GM10266 (cell line): Measurements from ENCODE around the gene EXOSC10.
"Not testable (repeated sequence)": the region's sequence is repeated elsewhere in the genome, so short reads cannot be mapped to it uniquely, and the experiment has no call there.

ENCODE experiments used
- DNase-seq: peaks from one replicate; pipeline ENCODE4 v3.0.0; 2012; ENCODE audit errors: extremely low spot score
- CTCF ChIP-seq: IDR thresholded peaks from 2 replicates; pipeline ENCODE4 v1.5.1; 2012; ENCODE audit warnings: mild to moderate bottlenecking, low read depth; ENCODE audit not compliant: control insufficient read depth, insufficient read depth; ENCODE audit errors: missing control alignments

EXOSC10 gene

GRCh38 chr1:11026903-11027302 lies 72.8 kb downstream of the EXOSC10 start:
- DNase-seq = no peak
- no peak for TF ChIP-seq CTCF

GRCh38 chr1:11026052-11026451 lies 73.6 kb downstream of the EXOSC10 start:
- DNase-seq = no peak
- TF ChIP-seq CTCF = no peak

GRCh38 chr1:11025618-11026017 lies 74.1 kb downstream of the EXOSC10 start:
- TF ChIP-seq CTCF = no peak
- no peak for DNase-seq

GRCh38 chr1:11024874-11025203 lies 74.8 kb downstream of the EXOSC10 start:
- DNase-seq = no peak
- TF ChIP-seq CTCF = no peak

- no peak for TF ChIP-seq CTCF
Measured at GRCh38 chr1:11024154-11024873, 75.4 kb downstream of the EXOSC10 start.

DNA sequence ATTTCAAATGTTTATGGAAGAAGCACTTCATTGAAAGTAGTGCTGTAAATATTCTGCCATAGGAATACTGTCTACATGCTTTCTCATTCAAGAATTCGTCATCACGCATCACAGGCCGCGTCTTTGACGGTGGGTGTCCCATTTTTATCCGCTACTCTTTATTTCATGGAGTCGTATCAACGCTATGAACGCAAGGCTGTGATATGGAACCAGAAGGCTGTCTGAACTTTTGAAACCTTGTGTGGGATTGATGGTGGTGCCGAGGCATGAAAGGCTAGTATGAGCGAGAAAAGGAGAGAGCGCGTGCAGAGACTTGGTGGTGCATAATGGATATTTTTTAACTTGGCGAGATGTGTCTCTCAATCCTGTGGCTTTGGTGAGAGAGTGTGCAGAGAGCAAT lies 76.5 kb downstream of the EXOSC10 start:
- DNase-seq = no peak
- TF ChIP-seq CTCF = no peak

More at GRCh38 chr1:11024154-11024873, 75.4 kb downstream of the EXOSC10 start:
- DNase-seq = no peak

- no peak for TF ChIP-seq CTCF
- DNase-seq = no peak
Measured at GRCh38 chr1:11019971-11020370, 79.7 kb downstream of the EXOSC10 start.

GRCh38 chr1:11019358-11019757 lies 80.3 kb downstream of the EXOSC10 start:
- not testable (repeated sequence) for DNase-seq
